Stimulated activated CD4-positive, alpha-beta T cell treated with anti-CD3 and anti-CD28 coated beads, Interleukin-15, amount 100 ng/mL, for 1 hour (primary cell): ENCODE data around the gene TIMM22.
A peak's percentile ranks its signal among the peaks of the same experiment; 100 is the strongest.

Experiments
- DNase-seq, 2 donors: peaks; one replicate each; pipeline ENCODE4 v3.0.0-alpha.2; 2020; ENCODE audit warnings: low read depth in 1 of 2, low spot score in 1 of 2

Gene TIMM22

DNA sequence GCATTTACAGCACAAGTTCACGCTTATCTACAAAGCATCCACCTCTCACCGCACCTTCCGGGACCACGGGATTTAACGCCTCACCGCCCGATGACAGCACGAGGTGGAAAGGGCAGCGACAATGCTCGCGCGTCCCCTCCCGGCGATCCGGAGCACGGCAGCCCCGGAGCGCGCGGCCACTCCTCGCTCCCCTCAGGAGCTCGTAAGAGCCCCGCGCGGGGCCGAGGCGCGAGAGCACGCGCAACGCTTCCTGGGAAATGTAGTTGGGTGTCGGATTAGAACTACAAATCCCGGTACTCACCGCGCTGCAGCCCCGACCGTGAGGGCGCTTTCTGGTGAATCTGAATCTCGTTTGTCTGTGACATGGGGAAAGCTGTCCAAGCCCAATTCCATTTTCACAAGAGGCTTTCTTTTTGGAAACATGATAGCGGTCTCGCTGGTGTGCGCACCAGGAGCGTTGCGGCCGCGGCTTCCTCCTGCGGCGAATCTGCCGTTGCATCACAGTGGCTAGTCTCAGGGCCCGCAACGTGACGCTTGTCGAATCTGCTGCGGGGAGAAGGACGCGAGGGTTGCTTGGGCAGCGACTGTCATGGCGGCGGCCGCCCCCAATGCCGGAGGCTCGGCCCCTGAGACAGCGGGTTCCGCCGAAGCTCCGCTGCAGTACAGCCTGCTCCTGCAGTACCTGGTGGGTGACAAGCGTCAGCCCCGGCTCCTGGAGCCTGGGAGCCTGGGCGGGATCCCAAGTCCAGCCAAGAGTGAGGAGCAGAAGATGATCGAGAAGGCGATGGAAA lies at the start of gene TIMM22:
Gene TIMM22 (plus strand): TSS at position 576 of the 791 bp plus-strand sequence. CDS start 14 bp downstream, at position 590.
- peak; percentile 80 to 84 for DNase-seq

- DNase-seq, result no peak
These were observed 48.6 kb upstream of the TIMM22 start for GRCh38 chr17:948284-948852.

DNA sequence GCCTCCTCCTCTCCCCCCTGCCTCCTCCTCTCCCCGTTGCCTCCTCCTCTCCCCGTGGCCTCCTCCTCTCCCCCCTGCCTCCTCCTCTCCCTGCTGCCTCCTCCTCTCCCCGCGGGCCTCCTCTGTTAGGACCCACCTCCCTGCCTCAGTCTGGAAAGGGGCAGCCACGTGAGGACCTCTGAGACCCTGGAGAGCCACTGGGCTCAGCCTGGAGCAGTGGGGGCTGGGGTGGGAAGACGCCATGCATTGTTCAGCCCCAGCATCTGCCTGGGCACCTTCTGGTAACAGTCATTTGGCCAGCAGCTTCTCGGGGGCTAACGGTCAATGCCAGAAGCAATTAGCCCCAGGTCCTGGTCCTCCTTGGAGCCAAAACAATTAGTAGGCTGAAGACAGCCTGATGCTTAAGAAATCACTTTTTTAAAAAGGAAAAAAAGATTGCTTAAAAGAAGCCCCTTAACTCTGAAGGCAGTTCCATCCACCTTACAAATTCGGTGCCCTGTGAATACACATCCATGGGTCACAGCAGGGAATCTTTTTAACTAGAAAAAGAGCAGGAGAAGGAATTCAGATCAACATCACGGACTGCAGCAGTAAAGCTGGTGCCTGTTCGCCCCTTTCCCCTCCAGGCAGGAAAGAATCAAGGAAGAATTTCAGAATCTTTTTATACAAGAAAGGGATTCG lies 47.2 kb upstream of the TIMM22 start:
- DNase-seq, result no peak

GRCh38 chr17:951325-952132 lies 45.4 kb upstream of the TIMM22 start:
- DNase-seq, result no peak

- peak in 1 of 2 donors; percentile 4 for DNase-seq
These were observed 44.3 kb upstream of the TIMM22 start for GRCh38 chr17:952592-952991.

DNA sequence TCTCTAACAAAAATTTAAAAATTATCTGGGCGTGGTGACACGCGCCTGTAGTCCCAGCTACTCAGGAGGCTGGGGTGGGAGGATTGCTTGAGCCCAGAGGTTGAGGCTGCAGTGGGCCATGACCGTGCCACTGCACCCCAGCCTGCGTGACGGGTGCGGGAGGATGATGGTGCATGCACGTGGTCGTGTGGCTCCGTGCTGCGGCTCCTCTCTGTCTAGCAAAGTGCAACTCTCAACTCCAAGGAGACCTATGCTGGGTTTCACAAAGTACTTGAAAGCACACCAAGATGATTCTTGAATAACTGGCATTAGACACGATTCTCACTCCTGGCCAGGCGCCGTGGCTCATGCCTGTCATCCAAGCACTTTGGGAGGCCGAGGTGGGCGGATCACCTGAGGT lies 43.2 kb upstream of the TIMM22 start:
- no peak for DNase-seq

GRCh38 chr17:954431-955164 lies 42.3 kb upstream of the TIMM22 start:
- no peak for DNase-seq

DNA sequence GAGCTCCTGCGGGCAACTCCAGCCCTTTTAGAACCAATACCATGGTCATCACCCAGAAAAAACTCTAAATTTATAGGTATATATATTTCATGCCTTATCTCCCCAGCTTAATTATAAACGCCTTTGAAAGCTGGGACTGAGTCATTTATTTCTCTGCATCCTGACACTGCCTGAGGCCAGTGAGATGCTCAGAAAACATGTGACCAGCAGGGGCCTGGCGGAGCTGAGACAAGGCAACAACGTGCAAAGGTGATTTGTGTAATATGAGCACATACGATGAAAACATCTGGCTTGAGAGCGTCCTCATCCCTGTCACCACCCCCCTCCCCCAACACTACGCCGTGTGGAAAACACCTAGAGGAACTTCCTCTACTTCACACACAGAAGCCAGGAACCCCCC lies 40.0 kb upstream of the TIMM22 start:
- DNase-seq, result no peak

DNA sequence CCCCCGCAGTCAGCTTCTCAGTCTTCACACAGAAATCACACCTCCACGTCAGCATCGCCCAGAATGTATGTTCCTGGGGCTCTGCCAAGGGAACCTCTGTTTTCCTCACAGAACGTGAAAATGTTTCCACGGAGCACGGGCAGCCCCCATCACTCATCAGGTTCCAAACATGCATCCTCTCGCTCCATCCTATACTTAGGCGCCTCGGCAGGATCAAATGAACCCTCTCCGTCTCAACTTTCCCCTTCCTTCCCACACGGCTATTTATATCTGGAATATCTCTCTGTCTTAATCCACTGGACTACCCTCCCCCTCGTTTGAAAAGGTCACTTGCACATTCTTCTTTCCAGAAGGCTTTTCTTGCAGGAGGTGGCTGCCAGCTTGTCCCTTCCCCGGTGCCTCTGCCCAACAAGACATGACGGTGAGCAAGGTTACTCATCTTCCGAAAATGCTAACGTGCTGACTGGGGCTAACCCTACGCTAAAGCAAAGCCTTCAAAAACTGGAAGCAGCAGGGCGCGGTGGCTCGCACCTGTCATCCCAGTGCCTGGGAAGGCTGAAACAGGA lies 39.0 kb upstream of the TIMM22 start:
- DNase-seq, result no peak

- no peak for DNase-seq
These were observed 38.0 kb upstream of the TIMM22 start for GRCh38 chr17:958712-959451.

GRCh38 chr17:962166-962565 lies 34.8 kb upstream of the TIMM22 start:
- no peak for DNase-seq

- DNase-seq, result no peak
These were observed 34.3 kb upstream of the TIMM22 start for GRCh38 chr17:962670-963069.

GRCh38 chr17:964876-965275 lies 32.1 kb upstream of the TIMM22 start:
- DNase-seq, result no peak

- no peak for DNase-seq
These were observed 31.5 kb upstream of the TIMM22 start for GRCh38 chr17:965311-965989.

- DNase-seq, result no peak
These were observed 29.8 kb upstream of the TIMM22 start for GRCh38 chr17:967122-967521.

- no peak for DNase-seq
These were observed 27.9 kb upstream of the TIMM22 start for GRCh38 chr17:968812-969730.

- DNase-seq, result no peak
These were observed 27.0 kb upstream of the TIMM22 start for GRCh38 chr17:969811-970355.

GRCh38 chr17:970364-970763 lies 26.6 kb upstream of the TIMM22 start:
- no peak for DNase-seq
